Left lobe of liver (tissue), 2 donors: Measurements from ENCODE around the gene S100B. TPM values are rescaled to one million over a fixed set of nuclear protein-coding genes. Genes with fewer than 3 reads are reported as not detected.

Experiments
- ATAC-seq: fragments of 200-7000 bp; cut with Tn5 transposase; one replicate; pipeline ENCODE4 v1.9.1; 2020; ENCODE audit warnings: mild to moderate bottlenecking, moderate library complexity
- DNase-seq: peaks from one replicate; pipeline ENCODE4 v3.0.0-alpha.2; 2020; ENCODE audit warnings: low spot score
- total RNA-seq: library from RNA; stranded (reverse); gene quantifications from one replicate; pipeline ENCODE4 v1.2.1, GENCODE V29; 2021
- donor health status: DM: no; HTN: no; CAD: no; lungs with moderate emphysema.
- donor health status: DM: no; HTN: yes; CAD: no.

S100B gene
- total RNA-seq, 1 donor from 2014 or later = not detected

GRCh38 chr21:46628868-46629267 lies 24.0 kb upstream of the S100B start:
- DNase-seq (no peak), ATAC-seq (no peak)

GRCh38 chr21:46627726-46628125 lies 22.8 kb upstream of the S100B start:
- ATAC-seq = no peak

GRCh38 chr21:46626975-46627501 lies 22.2 kb upstream of the S100B start:
- DNase-seq = no peak
- no peak for ATAC-seq

More at GRCh38 chr21:46627726-46628125, 22.8 kb upstream of the S100B start:
- DNase-seq = no peak

GRCh38 chr21:46626536-46626935 lies 21.7 kb upstream of the S100B start:
- ATAC-seq (no peak), DNase-seq (no peak)

GRCh38 chr21:46625759-46626158 lies 20.9 kb upstream of the S100B start:
- DNase-seq (no peak), ATAC-seq (no peak)

- DNase-seq (no peak), ATAC-seq (no peak)
Measured at GRCh38 chr21:46624050-46624449, 19.2 kb upstream of the S100B start.

GRCh38 chr21:46622226-46622625 lies 17.3 kb upstream of the S100B start:
- ATAC-seq = peak; percentile 94
- no peak for DNase-seq

- DNase-seq (no peak), ATAC-seq (peak; percentile 78)
Measured at GRCh38 chr21:46621457-46622182, 16.7 kb upstream of the S100B start.

GRCh38 chr21:46620846-46621245 lies 16.0 kb upstream of the S100B start:
- DNase-seq (no peak), ATAC-seq (no peak)

- ATAC-seq (no peak), DNase-seq (no peak)
Measured at GRCh38 chr21:46619846-46620245, 15.0 kb upstream of the S100B start.

- no peak for ATAC-seq
- no peak for DNase-seq
Measured at GRCh38 chr21:46618738-46619379, 14.0 kb upstream of the S100B start.

- DNase-seq (no peak), ATAC-seq (no peak)
Measured at GRCh38 chr21:46617267-46618051, 12.6 kb upstream of the S100B start.

GRCh38 chr21:46616656-46617055 lies 11.8 kb upstream of the S100B start:
- no peak for ATAC-seq
- DNase-seq = no peak

GRCh38 chr21:46616050-46616449 lies 11.2 kb upstream of the S100B start:
- no peak for DNase-seq

GRCh38 chr21:46613391-46613790 lies 8.5 kb upstream of the S100B start:
- ATAC-seq = no peak
- DNase-seq = no peak

More at GRCh38 chr21:46616050-46616449, 11.2 kb upstream of the S100B start:
- ATAC-seq = no peak

- DNase-seq = no peak
- no peak for ATAC-seq
Measured at GRCh38 chr21:46610018-46610701, 5.3 kb upstream of the S100B start.

GRCh38 chr21:46608672-46609111 lies 3.8 kb upstream of the S100B start:
- no peak for DNase-seq
- ATAC-seq = no peak

GRCh38 chr21:46607636-46608035 lies 2.8 kb upstream of the S100B start:
- ATAC-seq (no peak), DNase-seq (no peak)

- ATAC-seq (no peak), DNase-seq (no peak)
Measured at GRCh38 chr21:46606427-46606813, 1.5 kb upstream of the S100B start.

- DNase-seq (no peak), ATAC-seq (peak; percentile 58)
Measured at GRCh38 chr21:46605767-46606426, 1.0 kb upstream of the S100B start.
